Measurements from ENCODE around the gene SLC37A1. TPM values are rescaled to one million over a fixed set of nuclear protein-coding genes. Genes with fewer than 3 reads are reported as not detected.

The SLC37A1 gene
- 23.5 and 26.7 TPM in 2 replicates for total RNA-seq (2021)
- Bru-seq, nascent RNA = percentile 67 among the genes with signal in this experiment
- BruChase-seq, experiment 1, labeled RNA remaining after a 2-hour chase = percentile 75 among the genes with signal in this experiment
- percentile 71 among the genes with signal in this experiment for BruChase-seq, experiment 2, labeled RNA remaining after a 6-hour chase
- long read RNA-seq, partial matches to known transcripts = 2 of 17 reads
- long read RNA-seq, other reads (novel, unspliced or antisense) = 12 of 17 reads

DNA sequence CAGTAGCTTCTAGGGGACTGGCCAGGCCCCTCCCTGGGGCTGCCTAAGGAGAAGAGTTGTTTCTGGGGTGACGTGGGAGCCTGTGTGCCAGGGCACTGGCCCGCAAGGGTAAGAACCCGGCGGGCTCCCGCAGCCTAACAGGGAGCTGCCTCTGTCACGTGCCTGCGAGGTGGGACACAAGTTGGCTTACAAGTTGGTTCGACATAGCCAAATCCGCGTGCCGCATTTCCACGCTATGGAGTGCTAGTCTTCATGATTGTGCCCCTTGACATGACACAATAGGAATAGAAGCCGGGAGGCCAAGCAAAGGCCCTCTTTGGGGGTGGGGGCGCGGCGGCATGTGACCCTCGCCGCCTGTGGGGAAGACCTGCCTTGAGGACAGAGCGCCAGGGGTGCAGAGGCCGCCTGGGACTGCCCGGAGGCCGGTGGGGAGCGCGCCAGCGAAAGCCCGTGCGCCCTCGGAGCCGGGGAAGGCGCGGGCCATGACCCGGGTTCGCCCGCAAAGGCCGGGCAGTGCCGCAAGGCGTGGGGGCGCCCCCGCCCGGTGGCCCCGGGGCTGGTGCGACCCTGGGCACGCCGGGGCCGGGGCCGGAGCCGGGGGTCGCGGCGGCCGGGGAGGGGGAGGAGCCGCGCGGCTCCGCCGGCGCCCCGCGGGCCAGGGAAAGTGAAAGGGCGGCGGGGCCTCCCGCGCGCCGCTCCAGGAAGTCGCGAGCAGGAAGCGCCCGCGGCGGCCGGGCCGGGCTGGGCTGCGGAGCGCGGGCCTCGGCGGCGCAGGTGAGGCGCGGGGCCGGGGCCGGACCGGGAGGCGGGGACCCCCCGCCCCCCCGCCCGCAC lies at the start of gene SLC37A1:
Gene SLC37A1, plus strand, starts transcription at position 702 of the 834 bp plus-strand sequence. CDS start 4,603 bp downstream, outside the sequence.
- Histone ChIP-seq H2AFZ (peak within 1 kb of the TSS; percentile 77), H3K27me3 (ENCODE audit: insufficient read depth, low read depth) (no peaks in the 10 kb centered on the region), H3F3A (ENCODE audit: insufficient read depth, low read depth) (peaks cover 47% of the 10 kb centered on the region), H3K4me3 (peak within 1 kb of the TSS; percentile 71), H3K9me2 (ENCODE audit: insufficient read depth) (no peaks in the 10 kb centered on the region), H3K4me1 (replicated peaks; ENCODE audit: insufficient read depth) (peaks cover 44% of the 10 kb centered on the region), H3K9me3 (ENCODE audit: insufficient read depth, low read depth) (no peaks in the 10 kb centered on the region), H3K4me2 (peak within 1 kb of the TSS; percentile 88), H3K79me2 (ENCODE audit: low read depth) (peaks cover 38% of the 10 kb centered on the region), H4K20me1 (ENCODE audit: insufficient read depth) (no peaks in the 10 kb centered on the region), H3K27ac (peak within 1 kb of the TSS; percentile 93), H3K36me3 (ENCODE audit: low read depth) (no peaks in the 10 kb centered on the region)
- CTCF ChIA-PET = no interaction called here
- BruUV-seq (replicated peaks) = TSS peak; percentile 25
- POLR2A ChIA-PET (ENCODE audit: unreplicated experiment) = no interaction called here
- intact Hi-C loops (cut with micrococcal nuclease; ENCODE audit: unreplicated experiment) = loop anchor here (10.0 kb wide), 1 partner anchor 129 kb away; no protein-coding TSS in a partner anchor
- peak in 1 of 2 experiments; percentile 33 for DNase-seq
- no peak for TF ChIP-seq EZH2 (IDR thresholded peaks at IDR 0.05; ENCODE audit: low read depth)

GRCh38 chr21:42463861-42464515 lies 49.7 kb upstream of the SLC37A1 start:
- TF ChIP-seq CTCF (conservative IDR thresholded peaks at IDR 0.05) = no peak
- TF ChIP-seq EZH2 (IDR thresholded peaks at IDR 0.05; ENCODE audit: low read depth) = no peak
- H2AFZ ChIP-seq = no peak overlapping the region

DNA sequence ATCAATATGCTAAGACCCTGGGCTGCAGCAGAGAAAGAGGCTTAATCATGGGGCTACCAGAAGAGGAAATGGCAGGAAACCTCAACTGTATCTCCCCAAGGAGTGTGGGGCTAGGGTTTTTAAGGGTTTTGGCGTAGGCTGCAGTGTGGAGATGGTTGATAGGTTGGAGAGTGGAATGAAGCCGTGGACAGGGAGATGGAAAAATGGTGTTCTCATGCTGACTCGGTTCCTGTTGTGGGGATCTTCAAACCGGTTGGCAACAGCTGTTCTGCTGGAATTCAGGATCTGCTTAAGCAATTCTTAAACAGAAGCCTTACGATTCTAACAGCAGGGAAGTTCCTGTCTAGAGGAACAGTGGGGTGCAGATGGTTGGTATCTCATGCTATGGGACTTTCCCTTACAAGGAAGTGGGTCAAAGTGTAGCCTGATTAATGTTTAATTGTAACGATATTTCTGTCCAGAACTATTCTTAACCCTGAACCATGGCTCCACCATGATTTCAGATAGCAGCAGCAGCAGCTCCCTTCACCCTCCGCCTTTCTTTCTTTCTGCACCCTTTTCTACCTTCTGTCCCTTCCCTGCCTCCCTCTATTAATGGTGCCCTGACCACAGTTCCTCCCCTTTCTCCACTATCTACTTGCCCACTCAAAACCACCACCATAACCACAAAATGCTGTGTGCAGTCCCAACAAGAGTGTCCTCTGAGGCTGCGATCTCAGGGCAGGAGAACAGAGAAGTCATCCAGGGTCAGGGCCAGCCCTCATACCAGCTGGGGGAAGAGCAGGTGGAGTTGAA lies 48.4 kb upstream of the SLC37A1 start:
- no peaks in the 10 kb centered on the region for H3K9me2 ChIP-seq (ENCODE audit: insufficient read depth)
- TF ChIP-seq EZH2 (IDR thresholded peaks at IDR 0.05; ENCODE audit: low read depth) = no peak
- no peak for TF ChIP-seq CTCF (conservative IDR thresholded peaks at IDR 0.05)
- peak overlapping the region; percentile 44; the same call in 1 of the 2 replicates for H3K27ac ChIP-seq
- H3K4me3 ChIP-seq = no peak overlapping the region
- CTCF ChIA-PET = no interaction called here
- peak overlapping the region; percentile 40 for H3K4me2 ChIP-seq
- no peaks in the 10 kb centered on the region for H3K36me3 ChIP-seq (ENCODE audit: low read depth)
- no peak overlapping the region for H2AFZ ChIP-seq
- H3K4me1 ChIP-seq (replicated peaks; ENCODE audit: insufficient read depth) = peaks cover 59% of the 10 kb centered on the region
- H3K9me3 ChIP-seq (ENCODE audit: insufficient read depth, low read depth) = no peaks in the 10 kb centered on the region
- no peaks in the 10 kb centered on the region for H4K20me1 ChIP-seq (ENCODE audit: insufficient read depth)
- H3K27me3 ChIP-seq (ENCODE audit: insufficient read depth, low read depth) = no peaks in the 10 kb centered on the region
- POLR2A ChIA-PET (ENCODE audit: unreplicated experiment) = interaction anchor here (0.6 kb wide), 1 partner anchor 36 kb away, joined by 8 read pairs; no protein-coding TSS in a partner anchor
- H3F3A ChIP-seq (ENCODE audit: insufficient read depth, low read depth) = peaks cover 34% of the 10 kb centered on the region
- intact Hi-C loops (cut with micrococcal nuclease; ENCODE audit: unreplicated experiment) = no loop called here
- peak in 1 of 2 experiments; percentile 81 for DNase-seq
- BruUV-seq (replicated peaks) = no TSS peak
- H3K79me2 ChIP-seq (ENCODE audit: low read depth) = no peaks in the 10 kb centered on the region

More at GRCh38 chr21:42463861-42464515, 49.7 kb upstream of the SLC37A1 start:
- Histone ChIP-seq H3F3A (ENCODE audit: insufficient read depth, low read depth) (peaks cover 22% of the 10 kb centered on the region), H3K9me3 (ENCODE audit: insufficient read depth, low read depth) (no peaks in the 10 kb centered on the region), H3K27me3 (ENCODE audit: insufficient read depth, low read depth) (no peaks in the 10 kb centered on the region), H3K27ac (no peak overlapping the region), H3K4me3 (no peak overlapping the region), H3K4me1 (replicated peaks; ENCODE audit: insufficient read depth) (peaks cover 47% of the 10 kb centered on the region), H3K79me2 (ENCODE audit: low read depth) (no peaks in the 10 kb centered on the region), H3K9me2 (ENCODE audit: insufficient read depth) (no peaks in the 10 kb centered on the region), H3K36me3 (ENCODE audit: low read depth) (no peaks in the 10 kb centered on the region), H4K20me1 (ENCODE audit: insufficient read depth) (no peaks in the 10 kb centered on the region), H3K4me2 (no peak overlapping the region)
- intact Hi-C loops (cut with micrococcal nuclease; ENCODE audit: unreplicated experiment) = no loop called here
- ChIA-PET POLR2A (ENCODE audit: unreplicated experiment) (no interaction called here), CTCF (no interaction called here)
- no peak for DNase-seq
- no TSS peak for BruUV-seq (replicated peaks)
